H1 (cell line): ENCODE measurements around the gene ANKRD27. TPM values are rescaled to one million over a fixed set of nuclear protein-coding genes. Genes with fewer than 3 reads are reported as not detected.

Experiments used
- ASH2L ChIP-seq: fragments of 200-600, 300-600 bp; sonication (generic); IDR thresholded peaks from one replicate; pipeline ENCODE4 v1.7.1; 2017; ENCODE audit warnings: low read length
- CBX5 ChIP-seq: fragments of 300-800, 300-1000 bp; sonication (generic); IDR thresholded peaks from 2 replicates; pipeline ENCODE4 v1.7.1; 2016; ENCODE audit warnings: antibody characterized with exemption, low read length, low read depth
- CBX8 ChIP-seq: fragments of 300-800, 300-1000 bp; sonication (generic); IDR thresholded peaks from 2 replicates; pipeline ENCODE4 v1.7.1; 2016; ENCODE audit warnings: low read depth, low read length, borderline replicate concordance
- CHD1 ChIP-seq: IDR thresholded peaks from 2 replicates; pipeline ENCODE4 v1.6.1; 2012; ENCODE audit warnings: low read depth, low read length, improper control_type of control experiment
- CHD2 ChIP-seq: IDR thresholded peaks from 2 replicates; pipeline ENCODE4 v1.6.1; 2012; ENCODE audit warnings: low read length, improper control_type of control experiment
- GTF2F1 ChIP-seq: IDR thresholded peaks from 2 replicates; pipeline ENCODE4 v1.6.1; 2012; ENCODE audit warnings: low read depth, low read length, improper control_type of control experiment, borderline replicate concordance
- JUND ChIP-seq: IDR thresholded peaks from 2 replicates; pipeline ENCODE4 v1.6.1; 2011; ENCODE audit warnings: mild to moderate bottlenecking, improper control_type of control experiment, low read length
- KDM1A ChIP-seq: fragments of 200-600, 300-600 bp; sonication (generic); IDR thresholded peaks from 2 replicates; pipeline ENCODE4 v1.7.1; 2016; ENCODE audit warnings: mild to moderate bottlenecking, low read length, borderline replicate concordance
- KDM4A ChIP-seq: IDR thresholded peaks from one replicate; pipeline ENCODE4 v1.7.1; 2012; ENCODE audit warnings: low read depth, mild to moderate bottlenecking, moderate library complexity, low read length, inconsistent platforms; ENCODE audit not compliant: severe bottlenecking
- NRF1 ChIP-seq: IDR thresholded peaks from 2 replicates; pipeline ENCODE4 v1.6.1; 2011; ENCODE audit warnings: mild to moderate bottlenecking, low read depth, low read length, improper control_type of control experiment
- PHF8 ChIP-seq: fragments of 200-600 bp; sonication (generic); conservative IDR thresholded peaks from 2 replicates; pipeline ENCODE4 v1.7.1; 2012; ENCODE audit warnings: low read depth, mild to moderate bottlenecking, inconsistent platforms, low read length, moderate library complexity
- POLR2A ChIP-seq, 2 experiments: IDR thresholded peaks; 1 replicate in 1 of 2; 2 replicates in 1 of 2; pipeline ENCODE4 v1.6.1; 2011; ENCODE audit warnings: low read depth in 2 of 2, low read length in 2 of 2, mild to moderate bottlenecking in 2 of 2; ENCODE audit errors: control extremely low read depth in 1 of 2
- RBBP5 ChIP-seq: IDR thresholded peaks from 2 replicates; pipeline ENCODE4 v1.7.1; 2012; ENCODE audit warnings: low read depth, mild to moderate bottlenecking, inconsistent platforms, low read length, moderate library complexity, borderline replicate concordance
- RNF2 ChIP-seq: fragments of 200-900, 300-1000 bp; sonication (generic); IDR thresholded peaks from 2 replicates; pipeline ENCODE4 v1.7.1; 2016; ENCODE audit warnings: borderline replicate concordance, low read depth, mild to moderate bottlenecking, antibody characterized with exemption, low read length; ENCODE audit not compliant: poor library complexity, severe bottlenecking; ENCODE audit errors: missing control alignments
- SP1 ChIP-seq: IDR thresholded peaks from 2 replicates; pipeline ENCODE4 v1.6.1; 2011; ENCODE audit warnings: low read depth, low read length
- SP2 ChIP-seq: IDR thresholded peaks from 2 replicates; pipeline ENCODE4 v1.6.1; 2012; ENCODE audit warnings: mild to moderate bottlenecking, low read length, inconsistent platforms
- SP4 ChIP-seq: IDR thresholded peaks from 2 replicates; pipeline ENCODE4 v1.6.1; 2012; ENCODE audit warnings: low read length, inconsistent platforms
- SUZ12 ChIP-seq: fragments of 200-600 bp; sonication (generic); IDR thresholded peaks from 2 replicates; pipeline ENCODE4 v1.6.1; 2012; ENCODE audit warnings: mild to moderate bottlenecking, inconsistent platforms, low read length, moderate library complexity, mixed read lengths
- TAF1 ChIP-seq: IDR thresholded peaks from 2 replicates; pipeline ENCODE4 v1.6.1; 2011; ENCODE audit warnings: mild to moderate bottlenecking, low read depth, low read length
- TBP ChIP-seq: IDR thresholded peaks from 2 replicates; pipeline ENCODE4 v1.6.1; 2011; ENCODE audit warnings: low read depth, low read length, improper control_type of control experiment
- polyA plus RNA-seq, 7 experiments: library from polyadenylated mRNA; depleted of rRNA in 3 of 7; stranded (reverse) in 5 of 7; unstranded in 2 of 7; fragments of >200 nt in 5 of 7; fragments of 200-250 nt in 2 of 7; gene quantifications; 1 replicate in 5 of 7; 2 replicates in 1 of 7; 4 replicates in 1 of 7; pipeline versions ENCODE4 v1.2.1 to v1.2.3, GENCODE V29; 2011 to 2013; ENCODE audit warnings: missing spikeins in 2 of 7, mixed read lengths in 2 of 7
- total RNA-seq: library from RNA; stranded (reverse); fragmentation: NEBNext Ultra II Directional; extraction: Animal tissue kit (Norgen Biotek cat#: 25700); gene quantifications from 2 replicates; pipeline ENCODE4 v1.2.1, GENCODE V29; 2021
- TF ChIP-seq, protein P1 (sequence below): IDR thresholded peaks from 2 replicates; pipeline ENCODE4 v1.6.1; 2012; ENCODE audit warnings: inconsistent platforms
- TF ChIP-seq, protein P2 (sequence below): IDR thresholded peaks from 2 replicates; pipeline ENCODE4 v1.6.1; 2012; ENCODE audit warnings: inconsistent platforms

Gene ANKRD27
- total and polyA plus RNA-seq, 2 of the 8 experiments (the other 6 are each of a cell fraction or from before 2014, with no cell fraction given) = 27.9 to 55.7 TPM

DNA sequence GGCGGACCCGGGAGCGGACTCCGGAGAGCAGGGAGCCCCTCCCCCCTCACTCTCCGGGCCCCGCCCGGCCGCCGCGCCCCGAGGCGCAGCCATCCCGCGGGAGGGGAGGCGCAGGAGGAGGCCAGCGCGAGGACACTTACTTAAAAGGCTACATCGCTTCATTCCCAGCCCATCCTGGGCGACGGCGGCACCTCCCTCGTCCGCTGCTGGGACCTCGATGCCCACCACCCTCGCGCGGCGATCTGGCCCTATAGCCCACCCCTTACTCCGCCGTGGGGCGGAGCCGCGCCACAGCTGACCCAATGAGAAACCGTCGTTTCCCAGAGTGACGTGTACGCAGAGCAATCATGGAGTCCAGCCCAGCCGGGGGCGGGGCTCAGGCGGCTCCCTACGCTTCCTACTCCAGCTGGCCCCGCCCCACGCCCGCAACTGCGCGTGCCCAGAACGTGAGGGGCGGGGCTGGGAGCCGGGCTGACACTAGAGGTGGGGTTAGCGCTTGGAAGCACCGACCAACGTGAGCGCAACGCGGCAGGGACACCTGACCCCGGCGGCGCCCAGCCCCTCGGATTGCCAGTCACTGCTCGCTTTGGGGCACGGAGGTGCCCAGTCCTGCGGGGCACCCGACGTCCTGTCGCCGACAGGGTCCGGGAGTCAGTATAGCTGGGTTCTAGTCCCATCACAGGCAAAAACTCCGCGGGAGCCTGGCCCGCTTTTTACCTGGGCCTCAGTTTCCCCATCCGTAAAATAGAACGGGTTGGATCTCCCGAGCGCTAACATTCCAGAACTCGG lies at the start of gene ANKRD27 (continued):
- no peak for TF ChIP-seq RNF2
- TF ChIP-seq KDM4A = peak; percentile 83
- TF ChIP-seq POLR2A (IDR thresholded peaks at IDR 0.05; ENCODE audit: control extremely low read depth in 1 of 2, low read depth in 2 of 2, low read length in 2 of 2) = peak in 1 of 2 experiments; percentile 57; a peak in 1 of 3 replicates
- TF ChIP-seq ASH2L = peak; percentile 44
- peak; percentile 56; the same call in 1 of the 2 replicates for TF ChIP-seq RBBP5
- peak; percentile 98 for TF ChIP-seq SP1
- TF ChIP-seq TBP = peak; percentile 64
- TF ChIP-seq KDM1A = peak; percentile 8; the same call in 1 of the 2 replicates
- TF ChIP-seq CHD1 = no peak
- TF ChIP-seq CBX8 = no peak
- TF ChIP-seq JUND = no peak
- TF ChIP-seq GTF2F1 = no peak
- peak; percentile 89 for TF ChIP-seq CHD2
- TF ChIP-seq, protein P1, sequence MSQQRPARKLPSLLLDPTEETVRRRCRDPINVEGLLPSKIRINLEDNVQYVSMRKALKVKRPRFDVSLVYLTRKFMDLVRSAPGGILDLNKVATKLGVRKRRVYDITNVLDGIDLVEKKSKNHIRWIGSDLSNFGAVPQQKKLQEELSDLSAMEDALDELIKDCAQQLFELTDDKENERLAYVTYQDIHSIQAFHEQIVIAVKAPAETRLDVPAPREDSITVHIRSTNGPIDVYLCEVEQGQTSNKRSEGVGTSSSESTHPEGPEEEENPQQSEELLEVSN = peak; percentile 33; the same call in 1 of the 2 replicates
- TF ChIP-seq TAF1 = peak; percentile 74
- no peak for TF ChIP-seq NRF1
- TF ChIP-seq, protein P2, sequence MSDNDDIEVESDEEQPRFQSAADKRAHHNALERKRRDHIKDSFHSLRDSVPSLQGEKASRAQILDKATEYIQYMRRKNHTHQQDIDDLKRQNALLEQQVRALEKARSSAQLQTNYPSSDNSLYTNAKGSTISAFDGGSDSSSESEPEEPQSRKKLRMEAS = no peak
- peak; percentile 64 for TF ChIP-seq PHF8
- TF ChIP-seq SUZ12 = no peak
- TF ChIP-seq CBX5 = no peak
- TF ChIP-seq SP4 = peak; percentile 19; the same call in 1 of the 2 replicates
- peak; percentile 76 for TF ChIP-seq SP2
- TF ChIP-seq, all 59 proteins: peak for 16
